B cell (primary cell): ENCODE measurements around the gene ALPK3. TPM values are rescaled to one million over a fixed set of nuclear protein-coding genes. Genes with fewer than 3 reads are reported as not detected.

Source experiments
- ATAC-seq: fragments of 200-7000 bp; cut with Tn5 transposase; one replicate; pipeline ENCODE4 v1.10.0; 2021; ENCODE audit warnings: low read depth, mild to moderate bottlenecking, moderate number of reproducible peaks, moderate library complexity
- CTCF ChIA-PET: fragments of 350-600 bp; sonication (Branson Sonifier 250); formaldehyde crosslinking; loops from one replicate; lab custom pipeline; 2021; ENCODE audit warnings: antibody characterized with exemption, inconsistent platforms; lab: Charles Lee
- POLR2A ChIA-PET: fragments of 350-600 bp; sonication (Branson Sonifier 250); formaldehyde crosslinking; loops from one replicate; lab custom pipeline; 2021; ENCODE audit warnings: antibody characterized with exemption; lab: Charles Lee
- DNase-seq: peaks from one replicate; pipeline ENCODE4 v3.0.0; 2013
- H2AFZ ChIP-seq: 2 replicates; pipeline ENCODE4 v1.6.1; 2012; ENCODE audit warnings: mild to moderate bottlenecking, low read depth, low read length; ENCODE audit not compliant: insufficient read depth, poor library complexity, severe bottlenecking
- H3K27ac ChIP-seq, 2 donors: 1 replicate in 1 of 2; 2 replicates in 1 of 2; pipeline ENCODE4 v1.5.1; 2012 to 2013; ENCODE audit warnings: low read length in 2 of 2, mild to moderate bottlenecking in 2 of 2, moderate library complexity in 1 of 2
- H3K27me3 ChIP-seq, 4 experiments: fragments of 200-600 bp in 1 of 4; sonication (generic) in 1 of 4; replicated peaks in 1 of 4; 1 replicate in 2 of 4; 2 replicates in 2 of 4; pipeline versions ENCODE4 v1.6.1 to v1.7.0; 2013 to 2016; ENCODE audit warnings: low read length in 3 of 4, mild to moderate bottlenecking in 2 of 4, mixed read lengths in 1 of 4, moderate library complexity in 1 of 4; ENCODE audit not compliant: insufficient read depth in 4 of 4, control insufficient read depth in 3 of 4; ENCODE audit errors: control extremely low read depth in 1 of 4
- H3K36me3 ChIP-seq, 2 experiments: replicated peaks in 1 of 2; 1 replicate in 1 of 2; 2 replicates in 1 of 2; pipeline versions ENCODE4 v1.6.1 to v1.7.1; 2013; ENCODE audit warnings: low read length in 1 of 2; ENCODE audit not compliant: insufficient read depth in 2 of 2, control insufficient read depth in 1 of 2; ENCODE audit errors: control extremely low read depth in 1 of 2, extremely low read depth in 1 of 2
- H3K4me1 ChIP-seq, 2 donors: fragments of 200-600 bp in 1 of 2; sonication (generic) in 1 of 2; 1 replicate in 1 of 2; 2 replicates in 1 of 2; pipeline versions ENCODE4 v1.5.1 to v1.6.1; 2013 to 2017; ENCODE audit warnings: low read length in 2 of 2; ENCODE audit not compliant: control insufficient read depth in 2 of 2, insufficient read depth in 2 of 2
- H3K4me2 ChIP-seq: replicated peaks from 2 replicates; pipeline ENCODE3; 2012; ENCODE audit warnings: mild to moderate bottlenecking, low read depth, low read length; ENCODE audit not compliant: poor library complexity, severe bottlenecking
- H3K4me3 ChIP-seq, 5 experiments: fragments of 200-600 bp in 1 of 5; sonication (generic) in 1 of 5; 1 replicate in 3 of 5; 2 replicates in 2 of 5; pipeline versions ENCODE4 v1.5.1 to v1.7.0; 2011 to 2016; ENCODE audit warnings: low read length in 4 of 5, mild to moderate bottlenecking in 4 of 5, low read depth in 2 of 5, control low read depth in 1 of 5, moderate library complexity in 1 of 5; ENCODE audit not compliant: insufficient read depth in 1 of 5; ENCODE audit errors: control extremely low read depth in 1 of 5, extremely low read depth in 1 of 5
- H3K79me2 ChIP-seq: fragments of 200-600 bp; sonication (generic); one replicate; pipeline ENCODE4 v1.6.0; 2016; ENCODE audit warnings: low read length; ENCODE audit not compliant: control insufficient read depth, insufficient read depth
- H3K9ac ChIP-seq: fragments of 200-600 bp; sonication (generic); 2 replicates; pipeline ENCODE4 v1.6.1; 2017; ENCODE audit warnings: mild to moderate bottlenecking, low read length, moderate library complexity
- H3K9me3 ChIP-seq, 3 donors: one replicate each; pipeline versions ENCODE4 v1.6.1 to v1.7.1; 2013; ENCODE audit warnings: low read length in 2 of 3; ENCODE audit not compliant: control insufficient read depth in 2 of 3, insufficient read depth in 1 of 3; ENCODE audit errors: control extremely low read depth in 1 of 3
- H4K20me1 ChIP-seq: 2 replicates; pipeline ENCODE4 v1.6.0; 2012; ENCODE audit warnings: mild to moderate bottlenecking, low read length; ENCODE audit not compliant: insufficient read depth, control insufficient read depth, poor library complexity, severe bottlenecking
- H3K27ac Mint-ChIP-seq: one replicate; pipeline ENCODE4 v1.8.0; 2021; ENCODE audit warnings: mixed read lengths
- H3K27me3 Mint-ChIP-seq: one replicate; pipeline ENCODE4 v1.8.0; 2021; ENCODE audit warnings: mixed read lengths
- H3K4me1 Mint-ChIP-seq: one replicate; pipeline ENCODE4 v1.8.0; 2021; ENCODE audit warnings: mixed read lengths
- H3K4me3 Mint-ChIP-seq: one replicate; pipeline ENCODE4 v1.8.0; 2021; ENCODE audit warnings: mixed read lengths
- H3K9me3 Mint-ChIP-seq: one replicate; pipeline ENCODE4 v1.8.0; 2022; ENCODE audit warnings: mixed read lengths; ENCODE audit not compliant: insufficient read depth
- CTCF ChIP-seq: fragments of 200-600 bp; IDR thresholded peaks from one replicate; pipeline ENCODE4 v1.8.0; 2022; ENCODE audit warnings: antibody characterized with exemption, mild to moderate bottlenecking
- EZH2 ChIP-seq: IDR thresholded peaks from 2 replicates; pipeline ENCODE4 v1.6.1; 2012; ENCODE audit warnings: borderline replicate concordance, low read depth, mild to moderate bottlenecking, moderate library complexity, low read length; ENCODE audit not compliant: insufficient read depth, poor library complexity, severe bottlenecking
- WGBS: methylation state at CpG from one replicate; pipeline ENCODE4 v1.1.5; 2013; ENCODE audit warnings: missing lambda C conversion rate; ENCODE audit not compliant: insufficient coverage; 5-methylcytosine and 5-hydroxymethylcytosine counted together
- intact Hi-C: fragments of 100-400 bp; cut with micrococcal nuclease; formaldehyde crosslinking; loops from one replicate; pipeline ENCODE4 v1.10.0; 2022
- polyA plus RNA-seq: library from polyadenylated mRNA; depleted of rRNA; stranded (reverse); fragments of >200 nt; gene quantifications from 2 replicates; pipeline ENCODE4 v1.2.3, GENCODE V29; 2012
- total RNA-seq, 2 donors: library from RNA; stranded (reverse); fragments of 120-200 nt in 1 of 2; gene quantifications; 1 replicate in 1 of 2; 2 replicates in 1 of 2; pipeline versions ENCODE4 v1.2.3 to v1.2.4, GENCODE V29; 2013 to 2022

ALPK3 gene
- total and polyA plus RNA-seq, 2 donors (not counting 1 experiment from before 2014, with no cell fraction given), result 0.07 to 0.15 TPM

- Histone ChIP-seq H3K4me1 (no peaks in the 10 kb centered on the region), H4K20me1 (peaks cover 49% of the 10 kb centered on the region), H3K4me2 (no peak overlapping the region), H2AFZ (no peak overlapping the region), H3K79me2 (peaks cover 17% of the 10 kb centered on the region), H3K9me3 (no peaks in the 10 kb centered on the region), H3K9ac (no peak overlapping the region), H3K4me3 (no peak overlapping the region), H3K27me3 (no peaks in the 10 kb centered on the region), H3K27ac (no peak overlapping the region), H3K36me3 (peaks cover 7 to 85% of the 10 kb centered on the region in 2 experiments)
- TF ChIP-seq EZH2, result no peak
- TF ChIP-seq CTCF, result no peak
- POLR2A ChIA-PET, result no interaction called here
- Mint-ChIP-seq H3K4me3 (no peak overlapping the region), H3K4me1 (peaks cover 2% of the 10 kb centered on the region), H3K27me3 (no peaks in the 10 kb centered on the region), H3K27ac (no peak overlapping the region), H3K9me3 (no peaks in the 10 kb centered on the region)
- CTCF ChIA-PET, result no interaction called here
- ATAC-seq (no peak), DNase-seq (no peak)
- WGBS, result no CpG with 5 or more reads among the region's 3 CpGs
- intact Hi-C loops, result no loop called here
Observed at GRCh38 chr15:84795186-84795585, 22.0 kb upstream of the ALPK3 start.

- Histone ChIP-seq H3K9ac (no peak overlapping the region), H3K27ac (no peak overlapping the region), H3K4me1 (no peaks in the 10 kb centered on the region), H3K27me3 (no peaks in the 10 kb centered on the region), H3K79me2 (peaks cover 4% of the 10 kb centered on the region), H4K20me1 (peaks cover 34% of the 10 kb centered on the region), H3K36me3 (peaks cover 4 to 84% of the 10 kb centered on the region in 2 experiments), H3K9me3 (no peaks in the 10 kb centered on the region), H3K4me3 (no peak overlapping the region), H3K4me2 (no peak overlapping the region), H2AFZ (no peak overlapping the region)
- Mint-ChIP-seq H3K27me3 (no peaks in the 10 kb centered on the region), H3K9me3 (no peaks in the 10 kb centered on the region), H3K4me3 (no peak overlapping the region), H3K4me1 (no peaks in the 10 kb centered on the region), H3K27ac (no peak overlapping the region)
- WGBS, result no CpG with 5 or more reads among the region's 4 CpGs
- CTCF ChIA-PET, result no interaction called here
- intact Hi-C loops, result no loop called here
- no peak for DNase-seq
- POLR2A ChIA-PET, result no interaction called here
- TF ChIP-seq EZH2, result no peak
- no peak for TF ChIP-seq CTCF
- no peak for ATAC-seq
Observed at GRCh38 chr15:84797212-84797611, 19.9 kb upstream of the ALPK3 start.
